GM12878 (cell line): ENCODE results near the gene C6orf15. TPM values are rescaled to one million over a fixed set of nuclear protein-coding genes. Genes with fewer than 3 reads are reported as not detected.

Experiments
- ATAC-seq: fragments of 200-7000 bp; cut with Tn5 transposase; 3 replicates; pipeline ENCODE4 v1.9.1; 2020; ENCODE audit warnings: mild to moderate bottlenecking, moderate library complexity
- BruUV-seq: library from RNA; stranded (reverse); fragments of 400-500 nt; replicated peaks from 2 replicates; lab custom pipeline; 2021; lab: Mats Ljungman, UMichigan
- CTCF ChIA-PET: fragments of 300-600 bp; sonication (Branson Sonifier 250); formaldehyde crosslinking; extraction: SDS; loops from one replicate; lab custom pipeline; 2021; ENCODE audit warnings: inconsistent platforms; lab: Yijun Ruan, JAX
- POLR2A ChIA-PET: fragments of 350-600 bp; formaldehyde crosslinking; extraction: SDS; loops from one replicate; lab custom pipeline; 2021; ENCODE audit warnings: inconsistent platforms; lab: Charles Lee
- RAD21 ChIA-PET: fragments of 300-600 bp; sonication (Branson Sonifier 250); formaldehyde crosslinking; loops from one replicate; lab custom pipeline; 2023; ENCODE audit warnings: antibody characterized with exemption; ENCODE audit not compliant: unreplicated experiment; lab: Charles Lee
- SMC1A ChIA-PET: fragments of 300-600 bp; sonication (Branson Sonifier 250); formaldehyde crosslinking; loops from one replicate; lab custom pipeline; 2023; ENCODE audit not compliant: unreplicated experiment, uncharacterized antibody; lab: Charles Lee
- DNase-seq: peaks from one replicate; pipeline ENCODE4 v3.0.0-alpha.2; 2011; ENCODE audit warnings: low read depth, low spot score
- FAIRE-seq: peaks from 3 replicates; lab custom pipeline; 2011; peaks lifted over from hg19 to GRCh38; lab: Jason Lieb, UNC
- H2AFZ ChIP-seq: 2 replicates; pipeline ENCODE4 v1.6.0; 2011; ENCODE audit warnings: low read depth, low read length, control low read depth; ENCODE audit not compliant: control insufficient read depth
- H3K27ac ChIP-seq: 2 replicates; pipeline ENCODE4 v1.5.1; 2011; ENCODE audit warnings: control low read depth; ENCODE audit not compliant: control insufficient read depth, insufficient read depth
- H3K27me3 ChIP-seq, 2 experiments: replicated peaks in 1 of 2; 2 replicates each; pipeline versions ENCODE4 v1.6.0 to v1.6.1; 2011; ENCODE audit warnings: low read length in 1 of 2; ENCODE audit not compliant: control insufficient read depth in 2 of 2, insufficient read depth in 2 of 2
- H3K36me3 ChIP-seq, 2 experiments: 2 replicates each; pipeline ENCODE4 v1.5.1; 2011; ENCODE audit warnings: low read length in 1 of 2; ENCODE audit not compliant: control insufficient read depth in 2 of 2, insufficient read depth in 2 of 2
- H3K4me1 ChIP-seq: 2 replicates; pipeline ENCODE4 v1.6.1; 2011; ENCODE audit warnings: mild to moderate bottlenecking, low read length, moderate library complexity, mixed read lengths; ENCODE audit not compliant: control insufficient read depth, insufficient read depth
- H3K4me2 ChIP-seq: 2 replicates; pipeline ENCODE4 v1.6.0; 2011; ENCODE audit warnings: control low read depth; ENCODE audit not compliant: control insufficient read depth, insufficient read depth
- H3K4me3 ChIP-seq: fragments of 200-600 bp; sonication (generic); 2 replicates; pipeline ENCODE4 v1.5.1; 2016
- H3K79me2 ChIP-seq: 2 replicates; pipeline ENCODE4 v1.6.0; 2011; ENCODE audit warnings: low read length; ENCODE audit not compliant: control insufficient read depth, insufficient read depth
- H3K9ac ChIP-seq: 2 replicates; pipeline ENCODE4 v1.8.0; 2011; ENCODE audit warnings: low read length, control low read depth, mixed read lengths; ENCODE audit not compliant: control insufficient read depth, insufficient read depth
- H3K9me3 ChIP-seq: replicated peaks from 3 replicates; pipeline ENCODE4 v1.5.1; 2011; ENCODE audit warnings: mild to moderate bottlenecking, low read length; ENCODE audit not compliant: control insufficient read depth, insufficient read depth
- H4K20me1 ChIP-seq: 2 replicates; pipeline ENCODE4 v1.6.0; 2011; ENCODE audit not compliant: control insufficient read depth, insufficient read depth
- CTCF ChIP-seq, 3 experiments: IDR thresholded peaks in 2 of 3; conservative IDR thresholded peaks in 1 of 3; 2 replicates each; pipeline ENCODE4 v1.5.1; 2011; ENCODE audit warnings: low read depth in 3 of 3, low read length in 3 of 3, mild to moderate bottlenecking in 3 of 3, control low read depth in 2 of 3, moderate library complexity in 2 of 3, inconsistent platforms in 1 of 3, mixed read lengths in 1 of 3; ENCODE audit not compliant: control insufficient read depth in 2 of 3, insufficient read depth in 1 of 3; ENCODE audit errors: extremely low read depth in 1 of 3
- PBX3 ChIP-seq: IDR thresholded peaks from 2 replicates; pipeline ENCODE4 v1.6.1; 2011; ENCODE audit warnings: mild to moderate bottlenecking, low read depth, low read length, moderate library complexity; ENCODE audit not compliant: insufficient replicate concordance
- POU2F2 ChIP-seq: IDR thresholded peaks from 3 replicates; pipeline ENCODE4 v1.6.1; 2011; ENCODE audit warnings: low read depth, mild to moderate bottlenecking, low read length, borderline replicate concordance
- RAD21 ChIP-seq: IDR thresholded peaks from 2 replicates; pipeline ENCODE4 v1.6.1; 2011; ENCODE audit warnings: mild to moderate bottlenecking, low read depth, low read length, moderate library complexity; ENCODE audit not compliant: insufficient read depth
- RBBP5 ChIP-seq: fragments of 200-600 bp; sonication (generic); conservative IDR thresholded peaks from 2 replicates; pipeline ENCODE4 v1.6.1; 2016
- RELA ChIP-seq: fragments of 450-650 bp; IDR thresholded peaks from 2 replicates; pipeline ENCODE4 v1.8.0; 2014; ENCODE audit warnings: borderline replicate concordance; ENCODE audit not compliant: partially characterized antibody
- RUNX3 ChIP-seq: IDR thresholded peaks from 2 replicates; pipeline ENCODE4 v1.6.1; 2012; ENCODE audit warnings: low read length, inconsistent platforms
- SMC3 ChIP-seq: IDR thresholded peaks from 2 replicates; pipeline ENCODE4 v1.6.1; 2011; ENCODE audit warnings: low read length, improper control_type of control experiment, borderline replicate concordance
- SP1 ChIP-seq: IDR thresholded peaks from one replicate; pipeline ENCODE4 v1.6.1; 2011; ENCODE audit warnings: low read depth, low read length
- SRF ChIP-seq, 2 experiments: IDR thresholded peaks; 2 replicates each; pipeline ENCODE4 v1.6.1; 2011; ENCODE audit warnings: low read depth in 2 of 2, low read length in 2 of 2, mild to moderate bottlenecking in 1 of 2, moderate library complexity in 1 of 2
- WGBS: methylation state at CpG from one replicate; pipeline ENCODE4 v1.1.6; 2016; ENCODE audit warnings: low lambda C conversion rate; ENCODE audit not compliant: insufficient replicate concordance, insufficient coverage; ENCODE audit errors: missing lambda C conversion rate; 5-methylcytosine and 5-hydroxymethylcytosine counted together
- in situ Hi-C: fragments of 300-500 bp; cut with MboI; formaldehyde crosslinking; loops from 9 replicates; pipeline ENCODE4 v1.14.3; 2018; ENCODE audit warnings: mixed read lengths
- intact Hi-C: fragments of 100-400 bp; cut with micrococcal nuclease; formaldehyde crosslinking; loops from one replicate; pipeline ENCODE4 v1.14.2; 2022; ENCODE audit not compliant: unreplicated experiment
- polyA plus RNA-seq, 11 experiments: library from polyadenylated mRNA; depleted of rRNA in 4 of 11; unstranded in 6 of 11; stranded (reverse) in 5 of 11; fragments of >200 nt; fragmentation: Nextera tagmentation in 4 of 11; fragmentation: Illumina TruSeq in 1 of 11; extraction: Ambion mirVana in 4 of 11; extraction: Trizol in 1 of 11; gene quantifications; 1 replicate in 1 of 11; 2 replicates in 10 of 11; pipeline versions ENCODE4 v1.2.1 to v1.2.3, GENCODE V29; 2011 to 2016; ENCODE audit warnings: inconsistent platforms in 2 of 11, missing spikeins in 2 of 11, low read depth in 1 of 11
- total RNA-seq, 4 experiments: library from RNA; depleted of rRNA in 3 of 4; stranded (reverse); fragments of >200 nt in 3 of 4; fragmentation: Illumina TruSeq in 1 of 4; extraction: Trizol in 1 of 4; gene quantifications; 2 replicates each; pipeline versions ENCODE4 v1.2.1 to v1.2.3, GENCODE V29; 2013 to 2021

Gene C6orf15
- total and polyA plus RNA-seq, 10 of the 15 experiments (the other 5 are each of a cell fraction or from before 2014, with no cell fraction given), result not detected

- TF ChIP-seq PBX3, result no peak
- no peak for TF ChIP-seq SP1
- no peak for TF ChIP-seq POU2F2
- TF ChIP-seq RELA, result no peak
Measured at GRCh38 chr6:31086788-31087440, 25.5 kb downstream of the C6orf15 start (continued).

GRCh38 chr6:31083742-31084354 lies 28.5 kb downstream of the C6orf15 start:
- no TSS peak for BruUV-seq
- RAD21 ChIA-PET, result interaction anchor here (1.1 to 1.2 kb wide), 2 partner anchors 169 to 602 kb away, joined by 3 to 5 read pairs; partner anchors contain the start of gene VARS2
- Histone ChIP-seq H2AFZ (no peak overlapping the region), H3K79me2 (no peaks in the 10 kb centered on the region), H3K27me3 (no peaks in the 10 kb centered on the region; a peak in 1 of 4 replicates), H4K20me1 (no peaks in the 10 kb centered on the region), H3K4me1 (no peaks in the 10 kb centered on the region), H3K9ac (no peak overlapping the region), H3K9me3 (no peaks in the 10 kb centered on the region), H3K36me3 (no peaks in the 10 kb centered on the region), H3K27ac (no peak overlapping the region), H3K4me3 (no peak overlapping the region), H3K4me2 (no peak overlapping the region)
- intact Hi-C loops, result loop anchor here (5.0 to 10.0 kb wide), 2 partner anchors 167 to 599 kb away; partner anchors contain the start of gene HLA-E
- POLR2A ChIA-PET, result no interaction called here
- FAIRE-seq, result no peak
- WGBS, result 44% methylated on average over 8 of the region's 8 CpGs
- SMC1A ChIA-PET, result interaction anchor here (0.6 to 1.3 kb wide), 6 partner anchors 8 to 262 kb away, joined by 3 to 4 read pairs (median 3); no protein-coding TSS in a partner anchor
- in situ Hi-C loops, result no loop called here
- DNase-seq, result no peak
- peak; percentile 76 for ATAC-seq
- TF ChIP-seq SRF (IDR thresholded peaks at IDR 0.05; ENCODE audit: low read depth in 2 of 2, low read length in 2 of 2) (peak in 1 of 2 experiments; percentile 53; a peak in 1 of 4 replicates), SMC3 (peak; percentile 26; the same call in 1 of the 2 replicates), CTCF (IDR thresholded peaks at IDR 0.05 in 2 of 3, conservative IDR thresholded peaks at IDR 0.05 in 1 of 3; ENCODE audit: control insufficient read depth in 2 of 3, extremely low read depth in 1 of 3, insufficient read depth in 1 of 3, low read depth in 3 of 3, low read length in 3 of 3) (peak; percentile 46 to 60 (median 53)), RUNX3 (no peak), RAD21 (peak; percentile 47), RBBP5 (no peak)
- CTCF ChIA-PET, result interaction anchor here (0.5 to 8.1 kb wide), 9 partner anchors 14 to 329 kb away, joined by 3 to 119 read pairs (median 5); partner anchors contain the start of gene VARS2
